Neural cell (in vitro differentiated cells): ENCODE results near the gene STKLD1.
"Not testable (repeated sequence)": the region's sequence is repeated elsewhere in the genome, so short reads cannot be mapped to it uniquely, and the experiment has no call there.

ENCODE experiments used
- CTCF ChIP-seq: fragments of 450-650 bp; IDR thresholded peaks from 2 replicates; pipeline ENCODE4 v1.5.1; 2014; ENCODE audit warnings: antibody characterized with exemption, mild to moderate bottlenecking, moderate library complexity; ENCODE audit not compliant: poor library complexity, severe bottlenecking
- EP300 ChIP-seq: fragments of 450-650 bp; conservative IDR thresholded peaks from 2 replicates; pipeline ENCODE4 v1.6.1; 2014; ENCODE audit warnings: antibody characterized with exemption, mild to moderate bottlenecking, moderate library complexity; ENCODE audit not compliant: poor library complexity, severe bottlenecking
- EZH2 ChIP-seq: fragments of 200-600, 300-800 bp; shearing (Covaris generic), sonication (generic); IDR thresholded peaks from 2 replicates; pipeline ENCODE4 v1.6.1; 2014; ENCODE audit warnings: antibody characterized with exemption, low read length, borderline replicate concordance, mild to moderate bottlenecking; ENCODE audit not compliant: insufficient read depth, poor library complexity, severe bottlenecking
- MXI1 ChIP-seq: fragments of 450-650 bp; conservative IDR thresholded peaks from 2 replicates; pipeline ENCODE4 v1.6.1; 2014; ENCODE audit warnings: antibody characterized with exemption, mild to moderate bottlenecking; ENCODE audit not compliant: poor library complexity, severe bottlenecking
- POLR2AphosphoS5 ChIP-seq: IDR thresholded peaks from 2 replicates; pipeline ENCODE4 v1.6.1; 2012
- RAD21 ChIP-seq: fragments of 450-650 bp; conservative IDR thresholded peaks from 2 replicates; pipeline ENCODE4 v1.6.1; 2014; ENCODE audit warnings: antibody characterized with exemption, mild to moderate bottlenecking, moderate library complexity
- REST ChIP-seq: IDR thresholded peaks from 2 replicates; pipeline ENCODE4 v1.6.1; 2012; ENCODE audit warnings: borderline replicate concordance
- SMC3 ChIP-seq: fragments of 450-650 bp; conservative IDR thresholded peaks from 2 replicates; pipeline ENCODE4 v1.6.1; 2014; ENCODE audit warnings: antibody characterized with exemption, mild to moderate bottlenecking, moderate library complexity; ENCODE audit not compliant: poor library complexity
- TAF1 ChIP-seq: IDR thresholded peaks from 2 replicates; pipeline ENCODE4 v1.6.1; 2012; ENCODE audit warnings: low read depth

- TF ChIP-seq CTCF, EP300, RAD21, TAF1, POLR2AphosphoS5, EZH2, REST, MXI1, SMC3: not testable (repeated sequence)
These were observed 41.3 kb upstream of the STKLD1 start for GRCh38 chr9:133334888-133335287.
